Transverse colon (tissue), 4 donors: ENCODE results near the gene PTPRN2. TPM values are rescaled to one million over a fixed set of nuclear protein-coding genes. Genes with fewer than 3 reads are reported as not detected.
"Not testable (repeated sequence)": the region's sequence is repeated elsewhere in the genome, so short reads cannot be mapped to it uniquely, and the experiment has no call there.

ENCODE experiments used
- DNase-seq: peaks from one replicate; pipeline ENCODE4 v3.0.0-alpha.2; 2019
- H3K27ac ChIP-seq, 4 donors: fragments of 200-600 bp; sonication (generic); 2 replicates each; pipeline ENCODE4 v1.5.1; 2016 to 2018; ENCODE audit warnings: inconsistent platforms in 4 of 4
- H3K27me3 ChIP-seq: fragments of 200-600 bp; sonication (generic); 2 replicates; pipeline ENCODE4 v1.5.1; 2017; ENCODE audit warnings: inconsistent platforms
- H3K36me3 ChIP-seq, 4 donors: fragments of 200-600 bp; sonication (generic); 2 replicates each; pipeline ENCODE4 v1.5.1; 2017 to 2019; ENCODE audit warnings: inconsistent platforms in 4 of 4
- H3K4me1 ChIP-seq, 4 donors: fragments of 200-600 bp; sonication (generic); 2 replicates each; pipeline ENCODE4 v1.5.1; 2017 to 2020; ENCODE audit warnings: inconsistent platforms in 4 of 4
- H3K4me3 ChIP-seq, 4 donors: fragments of 200-600 bp; sonication (generic); 1 replicate in 1 of 4; 2 replicates in 3 of 4; pipeline versions ENCODE4 v1.5.1 to v1.6.1; 2017 to 2019; ENCODE audit warnings: inconsistent platforms in 4 of 4
- H3K9me3 ChIP-seq, 2 donors: fragments of 200-600 bp; sonication (generic); 2 replicates each; pipeline ENCODE4 v1.5.1; 2017 to 2019; ENCODE audit warnings: inconsistent platforms in 2 of 2
- EP300 ChIP-seq: sonication (generic); formaldehyde crosslinking; IDR thresholded peaks from one replicate; pipeline ENCODE4 v1.6.1; 2017; ENCODE audit warnings: antibody characterized with exemption, low read depth
- POLR2A ChIP-seq: fragments of 450-650 bp; IDR thresholded peaks from one replicate; pipeline ENCODE4 v1.6.1; 2016; ENCODE audit warnings: antibody characterized with exemption, mild to moderate bottlenecking, moderate library complexity
- POLR2AphosphoS5 ChIP-seq, 3 donors: sonication (generic); formaldehyde crosslinking; IDR thresholded peaks; one replicate each; pipeline ENCODE4 v1.6.1; 2016; ENCODE audit warnings: antibody characterized with exemption in 3 of 3
- WGBS, 2 donors: methylation state at CpG; one replicate each; pipeline ENCODE4 v1.1.5; 2018; ENCODE audit warnings: low coverage in 1 of 2; 5-methylcytosine and 5-hydroxymethylcytosine counted together
- in situ Hi-C, 4 donors: fragments of 200-750 bp; cut with MboI; loops; one replicate each; pipeline versions ENCODE4 v1.15.0 to v1.15.1; 2017; ENCODE audit warnings: low sequenced_read_pairs in 3 of 4, low pct_ligation_motif_present in 1 of 4, low pct_unique_long_range_greater_than_20kb in 1 of 4
- intact Hi-C: fragments of 100-400 bp; cut with DNase I; formaldehyde crosslinking; loops from one replicate; pipeline ENCODE4 v1.15.1; 2023; ENCODE audit warnings: low total_unique reads
- total RNA-seq, 4 donors: library from RNA; depleted of rRNA; stranded (reverse); fragments of >200 nt; gene quantifications; one replicate each; pipeline ENCODE4 v1.1.0, GENCODE V29; 2016
- TF ChIP-seq, protein P1 (sequence below), 5 experiments: fragments of 200-600 bp in 3 of 5; fragments of 450-650 bp in 2 of 5; sonication (generic) in 3 of 5; IDR thresholded peaks; 1 replicate in 2 of 5; 2 replicates in 3 of 5; pipeline ENCODE4 v1.5.1; 2016 to 2017; ENCODE audit warnings: antibody characterized with exemption in 5 of 5, inconsistent platforms in 3 of 5, mild to moderate bottlenecking in 2 of 5, moderate library complexity in 1 of 5

Gene PTPRN2
- total RNA-seq, 4 donors from 2014 or later: 15.4 to 31.1 (median 21.8) TPM

DNA sequence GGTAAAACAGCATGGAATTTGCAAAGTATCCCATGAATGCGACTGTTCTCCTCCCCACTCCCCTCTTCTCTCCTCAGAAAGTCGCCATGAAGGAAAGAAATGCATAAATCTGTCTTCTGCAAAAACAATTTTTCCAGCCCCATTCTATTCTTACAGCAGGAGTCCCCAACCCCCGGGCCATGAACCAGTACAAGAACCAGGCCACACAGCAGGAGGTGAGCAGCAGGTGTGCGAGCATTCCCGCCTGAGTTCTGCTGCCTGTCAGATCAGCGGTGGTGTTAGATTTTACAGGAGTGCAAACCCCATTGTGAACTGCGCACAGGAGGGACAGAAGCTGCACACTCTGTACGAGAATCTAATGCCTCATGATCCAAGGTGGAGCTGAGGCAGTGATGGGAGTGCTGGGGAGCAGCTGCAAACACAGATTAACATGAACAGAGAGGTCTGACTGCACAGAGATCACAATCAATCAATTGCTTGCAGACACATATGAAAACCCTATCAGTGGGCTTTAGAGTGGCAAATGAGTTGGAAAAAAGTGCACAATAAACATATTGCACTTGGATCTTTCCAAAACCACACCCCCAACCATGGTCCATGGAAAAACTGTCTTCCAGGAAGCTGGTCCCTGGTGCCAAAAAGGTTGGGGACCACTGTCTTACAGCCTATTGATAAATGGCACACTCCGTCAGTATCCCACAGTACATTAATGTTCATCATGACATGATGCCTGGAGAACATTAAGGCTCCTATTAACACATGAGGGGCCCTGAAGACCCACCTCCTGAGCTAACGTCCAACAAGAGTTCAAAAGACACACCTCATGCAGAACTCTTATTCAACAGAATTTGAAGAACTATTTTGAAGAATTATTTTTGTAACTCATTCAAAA is 205.0 kb downstream of the PTPRN2 start:
- H3K9me3 ChIP-seq: no peaks in the 10 kb centered on the region
- no peak for DNase-seq
- no peak overlapping the region for H3K4me3 ChIP-seq
- intact Hi-C loops (no loop called here), in situ Hi-C loops (no loop called here)
- peaks cover 0 to 3% (median 0%) of the 10 kb centered on the region in 4 donors for H3K4me1 ChIP-seq
- H3K27ac ChIP-seq: no peak overlapping the region
- WGBS, 2 donors: 65 to 80% methylated on average over 1 to 10 of the region's 10 CpGs
- TF ChIP-seq, protein P1, sequence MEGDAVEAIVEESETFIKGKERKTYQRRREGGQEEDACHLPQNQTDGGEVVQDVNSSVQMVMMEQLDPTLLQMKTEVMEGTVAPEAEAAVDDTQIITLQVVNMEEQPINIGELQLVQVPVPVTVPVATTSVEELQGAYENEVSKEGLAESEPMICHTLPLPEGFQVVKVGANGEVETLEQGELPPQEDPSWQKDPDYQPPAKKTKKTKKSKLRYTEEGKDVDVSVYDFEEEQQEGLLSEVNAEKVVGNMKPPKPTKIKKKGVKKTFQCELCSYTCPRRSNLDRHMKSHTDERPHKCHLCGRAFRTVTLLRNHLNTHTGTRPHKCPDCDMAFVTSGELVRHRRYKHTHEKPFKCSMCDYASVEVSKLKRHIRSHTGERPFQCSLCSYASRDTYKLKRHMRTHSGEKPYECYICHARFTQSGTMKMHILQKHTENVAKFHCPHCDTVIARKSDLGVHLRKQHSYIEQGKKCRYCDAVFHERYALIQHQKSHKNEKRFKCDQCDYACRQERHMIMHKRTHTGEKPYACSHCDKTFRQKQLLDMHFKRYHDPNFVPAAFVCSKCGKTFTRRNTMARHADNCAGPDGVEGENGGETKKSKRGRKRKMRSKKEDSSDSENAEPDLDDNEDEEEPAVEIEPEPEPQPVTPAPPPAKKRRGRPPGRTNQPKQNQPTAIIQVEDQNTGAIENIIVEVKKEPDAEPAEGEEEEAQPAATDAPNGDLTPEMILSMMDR (IDR thresholded peaks at IDR 0.05): no peak
- no peak for TF ChIP-seq POLR2AphosphoS5 (IDR thresholded peaks at IDR 0.05)
- no peak for TF ChIP-seq POLR2A
- no peak for TF ChIP-seq EP300
- H3K27me3 ChIP-seq: no peaks in the 10 kb centered on the region
- H3K36me3 ChIP-seq: no peaks in the 10 kb centered on the region

DNA sequence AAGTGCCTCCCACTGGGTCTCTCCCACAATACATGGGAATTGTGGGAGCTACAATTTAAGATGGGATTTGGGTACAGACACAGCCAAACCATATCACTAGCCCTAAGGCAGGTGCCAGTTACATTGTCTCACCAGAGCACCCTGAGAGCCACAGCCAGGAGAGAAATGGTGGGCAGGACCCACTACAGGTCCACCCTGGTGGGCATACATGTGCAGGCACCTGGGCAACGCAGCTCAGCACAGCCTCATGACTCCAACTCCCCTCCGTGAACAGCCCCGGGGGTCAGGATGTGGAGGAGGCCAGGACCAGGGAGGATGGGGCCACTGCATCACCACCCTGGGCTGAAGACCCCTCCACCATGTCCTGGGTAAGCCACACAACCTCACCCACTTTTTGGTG is 205.7 kb downstream of the PTPRN2 start:
- DNase-seq: no peak
- no peaks in the 10 kb centered on the region for H3K36me3 ChIP-seq
- in situ Hi-C loops (no loop called here), intact Hi-C loops (no loop called here)
- no peaks in the 10 kb centered on the region for H3K9me3 ChIP-seq
- no peak overlapping the region for H3K27ac ChIP-seq
- WGBS, 2 donors: 89% methylated on average over 3 of the region's 3 CpGs; no CpG with 5 or more reads in 1 of the 2 donors
- peaks cover 0 to 7% (median 2%) of the 10 kb centered on the region in 4 donors for H3K4me1 ChIP-seq
- H3K27me3 ChIP-seq: no peaks in the 10 kb centered on the region
- H3K4me3 ChIP-seq: no peak overlapping the region
- TF ChIP-seq POLR2A (no peak), POLR2AphosphoS5 (IDR thresholded peaks at IDR 0.05) (no peak), EP300 (no peak)
- TF ChIP-seq, protein P1 (IDR thresholded peaks at IDR 0.05): no peak

DNA sequence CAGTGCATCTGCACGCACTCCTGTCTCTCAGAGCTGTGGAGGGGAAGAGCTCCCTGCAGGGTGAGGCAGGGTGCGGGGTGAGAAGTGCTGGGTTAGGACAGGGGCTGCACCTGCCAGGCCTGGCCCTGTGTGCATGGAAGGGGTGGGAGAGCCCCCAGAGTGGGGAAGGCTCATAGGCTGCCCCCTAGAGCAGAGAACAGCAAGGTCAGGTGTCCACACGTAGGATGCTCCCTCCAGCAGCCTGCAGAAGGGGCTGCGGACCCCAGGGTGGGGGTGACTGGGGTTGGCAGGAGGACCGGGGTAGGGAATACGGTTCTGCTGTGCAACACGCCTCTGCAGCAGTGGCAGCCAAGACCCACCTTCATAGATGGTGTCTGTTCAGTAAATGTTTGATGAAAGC is 208.6 kb downstream of the PTPRN2 start:
- TF ChIP-seq POLR2AphosphoS5 (IDR thresholded peaks at IDR 0.05) (no peak), POLR2A (no peak), EP300 (no peak)
- TF ChIP-seq, protein P1 (IDR thresholded peaks at IDR 0.05): no peak
- H3K4me3 ChIP-seq: no peak overlapping the region
- no peaks in the 10 kb centered on the region for H3K36me3 ChIP-seq
- peaks cover 0 to 7% (median 2%) of the 10 kb centered on the region in 4 donors for H3K4me1 ChIP-seq
- intact Hi-C loops (no loop called here), in situ Hi-C loops (no loop called here)
- no peak for DNase-seq
- H3K27me3 ChIP-seq: no peaks in the 10 kb centered on the region
- H3K9me3 ChIP-seq: no peaks in the 10 kb centered on the region
- WGBS, 2 donors: 86% methylated on average over 7 of the region's 7 CpGs; no CpG with 5 or more reads in 1 of the 2 donors
- H3K27ac ChIP-seq: no peak overlapping the region

DNA sequence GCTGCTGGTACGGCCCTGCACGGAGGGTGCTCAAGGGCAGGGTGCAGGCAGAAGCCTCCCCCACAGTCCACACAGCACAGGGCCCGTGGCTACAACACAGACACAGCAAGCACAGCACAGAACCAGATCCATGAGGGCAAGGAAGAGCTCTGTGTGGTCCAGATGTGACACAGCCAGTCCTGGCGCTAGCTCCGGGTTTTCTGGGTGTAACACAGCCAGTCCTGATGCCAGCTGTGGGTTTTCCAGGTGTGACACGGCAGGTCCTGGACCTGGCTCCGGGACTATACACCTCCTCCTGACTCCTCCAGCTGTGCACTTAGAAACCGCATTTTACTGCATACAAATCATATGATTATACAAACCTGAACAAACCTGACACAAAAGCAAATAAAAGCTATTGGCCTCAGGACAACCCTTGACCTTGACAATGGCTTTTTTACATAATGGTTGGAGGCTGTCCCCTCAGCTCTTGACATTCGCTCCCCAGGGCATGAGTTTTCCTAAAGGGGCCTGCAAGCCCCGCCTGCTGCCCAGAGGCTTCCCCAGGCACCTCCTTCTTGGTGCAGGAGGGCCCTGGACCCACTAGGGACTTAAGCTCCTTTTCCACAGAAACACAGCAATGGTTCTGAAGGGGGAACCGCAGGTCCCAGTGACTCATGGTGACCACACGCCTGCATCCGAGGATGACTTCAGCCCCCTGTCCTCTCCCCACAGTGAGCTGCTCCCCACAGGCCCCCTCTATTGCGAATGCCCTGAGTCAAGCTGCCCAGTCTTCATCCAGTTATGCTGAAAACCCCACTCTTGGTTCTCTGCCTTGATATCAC is 209.6 kb downstream of the PTPRN2 start:
- Histone ChIP-seq H3K27ac (no peak overlapping the region), H3K4me3 (no peak overlapping the region), H3K36me3 (no peaks in the 10 kb centered on the region), H3K27me3 (no peaks in the 10 kb centered on the region), H3K9me3 (no peaks in the 10 kb centered on the region), H3K4me1 (peaks cover 0 to 7% (median 2%) of the 10 kb centered on the region in 4 donors)
- WGBS, 2 donors: 56% methylated on average over 14 of the region's 14 CpGs; no CpG with 5 or more reads in 1 of the 2 donors
- TF ChIP-seq POLR2AphosphoS5 (IDR thresholded peaks at IDR 0.05): peak in 1 of 3 donors; percentile 9
- no peak for TF ChIP-seq POLR2A
- in situ Hi-C loops: no loop called here
- no peak for DNase-seq
- intact Hi-C loops: no loop called here

DNA sequence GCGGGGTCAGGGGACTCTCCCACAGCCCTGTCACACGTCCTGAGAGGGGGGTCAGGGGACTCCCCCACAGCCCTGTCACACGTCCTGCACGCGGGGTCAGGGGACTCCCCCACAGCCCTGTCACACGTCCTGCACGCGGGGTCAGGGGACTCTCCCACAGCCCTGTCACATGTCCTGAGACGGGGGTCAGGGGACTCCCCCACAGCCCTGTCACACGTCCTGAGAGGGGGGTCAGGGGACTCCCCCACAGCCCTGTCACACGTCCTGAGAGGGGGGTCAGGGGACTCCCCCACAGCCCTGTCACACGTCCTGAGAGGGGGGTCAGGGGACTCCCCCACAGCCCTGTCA is 210.8 kb downstream of the PTPRN2 start:
- DNase-seq, H3K4me3 ChIP-seq, H3K27ac ChIP-seq, intact Hi-C loops, H3K9me3 ChIP-seq, H3K27me3 ChIP-seq, H3K36me3 ChIP-seq, in situ Hi-C loops, H3K4me1 ChIP-seq: not testable (repeated sequence)
- WGBS, 2 donors: 20% methylated on average over 1 of the region's 12 CpGs; no CpG with 5 or more reads in 1 of the 2 donors

DNA sequence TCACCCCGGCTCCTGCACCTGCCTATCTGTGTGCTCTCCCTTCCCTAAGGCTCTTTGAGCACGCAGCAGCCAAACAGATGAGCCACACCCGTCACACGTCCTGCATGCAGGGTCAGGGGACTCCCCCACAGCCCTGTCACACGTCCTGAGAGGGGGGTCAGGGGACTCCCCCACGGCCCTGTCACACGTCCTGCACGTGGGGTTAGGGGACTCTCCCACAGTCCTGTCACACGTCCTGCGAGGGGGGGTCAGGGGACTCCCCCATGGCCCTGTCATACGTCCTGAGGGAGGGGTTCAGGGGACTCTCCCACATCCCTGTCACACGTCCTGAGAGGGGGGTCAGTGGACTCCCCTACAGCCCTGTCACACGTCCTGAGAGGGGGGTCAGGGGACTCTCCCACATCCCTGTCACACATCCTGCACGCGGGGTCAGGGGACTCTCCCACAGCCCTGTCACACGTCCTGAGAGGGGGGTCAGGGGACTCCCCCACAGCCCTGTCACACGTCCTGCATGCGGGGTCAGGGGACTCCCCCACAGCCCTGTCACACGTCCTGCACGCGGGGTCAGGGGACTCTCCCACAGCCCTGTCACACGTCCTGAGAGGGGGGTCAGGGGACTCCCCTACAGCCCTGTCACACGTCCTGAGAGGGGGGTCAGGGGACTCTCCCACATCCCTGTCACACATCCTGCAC is 211.3 kb downstream of the PTPRN2 start:
- H3K27me3 ChIP-seq, H3K36me3 ChIP-seq, DNase-seq, H3K9me3 ChIP-seq, H3K27ac ChIP-seq, H3K4me1 ChIP-seq, intact Hi-C loops, in situ Hi-C loops, H3K4me3 ChIP-seq: not testable (repeated sequence)
- WGBS, 2 donors: 41% methylated on average over 15 of the region's 23 CpGs; no CpG with 5 or more reads in 1 of the 2 donors
